GM21526 (cell line): ENCODE data around the gene PAGR1.
"Not testable (repeated sequence)": the region's sequence is repeated elsewhere in the genome, so short reads cannot be mapped to it uniquely, and the experiment has no call there.

Experiments
- ATAC-seq: cut with Tn5 transposase; IDR thresholded peaks from one replicate; pipeline ENCODE4 v1.9.1; 2021; ENCODE audit warnings: moderate library complexity; ENCODE audit not compliant: unreplicated experiment, low FRiP score

Gene PAGR1

GRCh38 chr16:29862383-29862883 lies 46.5 kb downstream of the PAGR1 start:
- ATAC-seq, result no peak

GRCh38 chr16:29862884-29863668 lies 47.1 kb downstream of the PAGR1 start, which contains the start of gene CDIPT:
Gene CDIPT (minus strand): TSS chr16:29863226. CDS start chr16:29862857, 369 bp downstream.
- ATAC-seq, result peak; percentile 90

GRCh38 chr16:29863669-29863984 lies 47.7 kb downstream of the PAGR1 start:
- no peak for ATAC-seq

- no peak for ATAC-seq
These were observed 48.3 kb downstream of the PAGR1 start for GRCh38 chr16:29864205-29864604.

GRCh38 chr16:29868396-29869009 lies 52.6 kb downstream of the PAGR1 start:
- ATAC-seq, result no peak

GRCh38 chr16:29869067-29869466 lies 53.1 kb downstream of the PAGR1 start:
- not testable (repeated sequence) for ATAC-seq
